Activated effector memory CD4-positive, alpha-beta T cell treated with Interleukin-2 at 50 U/mL for 16 hours (primary cell): ENCODE data around the gene PRRT3.
"Not testable (repeated sequence)": the region's sequence is repeated elsewhere in the genome, so short reads cannot be mapped to it uniquely, and the experiment has no call there.

Experiments used
- DNase-seq: peaks from one replicate; pipeline ENCODE4 v3.0.0-alpha.2; 2020

PRRT3 gene

GRCh38 chr3:9897408-9898372 is 54.5 kb downstream of the PRRT3 start:
- no peak for DNase-seq

- DNase-seq: not testable (repeated sequence)
Observed at GRCh38 chr3:9896755-9897407, 55.3 kb downstream of the PRRT3 start.

- not testable (repeated sequence) for DNase-seq
Observed at GRCh38 chr3:9895715-9896114, 56.5 kb downstream of the PRRT3 start.
